IPS DF 4.7 (cell line): Measurements from ENCODE around the gene RASA4.
"Not testable (repeated sequence)": the region's sequence is repeated elsewhere in the genome, so short reads cannot be mapped to it uniquely, and the experiment has no call there.

Experiments used
- DNase-seq: peaks from one replicate; pipeline ENCODE4 v3.0.0-alpha.2; 2013; ENCODE audit warnings: low spot score; ENCODE audit errors: extremely low read depth

RASA4 gene

DNA sequence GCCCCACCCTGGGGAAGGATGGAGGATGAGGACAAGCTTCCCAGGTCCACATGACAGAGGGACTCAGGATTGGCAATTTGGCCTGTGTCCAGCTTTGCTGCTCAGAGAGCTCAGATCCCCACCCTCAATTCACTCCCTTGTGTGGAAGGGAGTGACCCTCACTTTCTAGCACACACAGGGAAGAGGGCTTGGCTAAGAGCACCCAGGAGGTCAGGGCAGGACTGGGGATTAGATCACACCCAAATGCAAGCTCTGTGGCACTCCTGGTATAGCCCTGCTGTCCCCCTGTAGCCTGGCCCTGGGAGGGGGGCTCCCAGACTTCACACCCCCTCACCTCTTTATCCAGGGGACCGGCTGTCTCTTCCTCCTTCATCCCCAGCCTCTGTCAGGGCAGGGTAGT, 72.2 kb downstream of the RASA4 start:
- not testable (repeated sequence) for DNase-seq

DNA sequence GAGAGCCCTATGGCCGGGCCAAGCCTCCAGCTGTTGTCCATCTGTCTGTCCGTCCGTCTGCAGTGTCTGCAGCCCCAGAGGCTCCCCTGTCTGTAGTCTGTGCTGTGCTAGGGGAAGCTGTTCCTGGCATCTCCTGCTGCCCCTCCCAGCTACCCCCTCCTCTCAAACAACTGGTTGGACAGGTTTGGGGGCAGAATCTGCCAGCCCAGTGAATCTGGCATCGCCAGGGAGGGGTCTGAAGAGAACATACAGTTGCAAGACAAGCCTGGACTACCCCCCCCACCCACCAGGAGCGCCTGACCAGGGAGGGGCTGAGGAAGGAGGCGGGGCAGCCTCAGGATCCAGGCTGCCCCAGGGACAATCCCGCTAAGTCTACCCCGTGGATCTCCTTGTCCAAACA, 73.0 kb downstream of the RASA4 start, which contains the start of gene UPK3BL2:
Gene UPK3BL2, minus strand, starts transcription at position 101 of the 400 bp plus-strand sequence. Its CDS starts 60 bp downstream, at position 41.
- DNase-seq = not testable (repeated sequence)

DNA sequence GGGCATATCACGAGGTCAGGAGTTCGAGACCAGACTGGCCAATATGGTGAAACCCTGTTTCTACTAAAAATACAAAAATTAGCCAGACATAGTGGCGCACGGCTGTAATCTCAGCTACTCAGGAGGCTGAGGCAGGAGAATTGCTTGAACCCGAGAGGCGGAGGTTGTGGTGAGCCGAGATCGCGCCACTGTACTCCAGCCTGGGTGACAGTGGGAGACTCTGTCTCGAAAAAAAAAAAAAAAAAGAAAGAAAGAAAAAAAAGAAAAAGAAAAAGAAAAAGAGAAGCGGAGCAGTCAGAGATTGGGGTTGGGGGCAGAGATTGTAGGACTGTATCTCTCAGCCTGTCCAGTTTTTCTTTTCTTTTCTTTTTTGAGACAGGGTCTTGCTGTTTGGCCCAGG, 73.8 kb downstream of the RASA4 start:
- DNase-seq = not testable (repeated sequence)

DNA sequence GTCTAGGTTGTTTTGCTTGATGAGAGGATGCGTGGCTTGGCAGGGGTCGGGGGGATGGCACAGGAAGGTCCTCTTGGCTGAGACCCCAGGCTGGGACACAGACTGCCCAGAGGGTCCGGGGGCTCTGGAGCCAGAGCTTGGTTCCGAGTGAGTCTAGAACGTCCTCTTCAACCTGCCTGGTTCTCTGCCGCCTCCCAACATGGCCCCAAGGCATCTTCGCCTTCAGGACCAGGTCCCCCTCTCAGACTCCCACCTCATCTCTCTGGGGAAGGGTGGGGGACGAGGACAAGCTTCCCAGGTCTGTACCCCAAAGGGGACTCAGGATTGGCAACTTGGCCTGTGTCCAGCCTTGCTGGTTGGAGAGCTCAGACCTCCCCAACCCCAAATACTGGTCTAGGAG, 74.5 kb downstream of the RASA4 start:
- not testable (repeated sequence) for DNase-seq

DNA sequence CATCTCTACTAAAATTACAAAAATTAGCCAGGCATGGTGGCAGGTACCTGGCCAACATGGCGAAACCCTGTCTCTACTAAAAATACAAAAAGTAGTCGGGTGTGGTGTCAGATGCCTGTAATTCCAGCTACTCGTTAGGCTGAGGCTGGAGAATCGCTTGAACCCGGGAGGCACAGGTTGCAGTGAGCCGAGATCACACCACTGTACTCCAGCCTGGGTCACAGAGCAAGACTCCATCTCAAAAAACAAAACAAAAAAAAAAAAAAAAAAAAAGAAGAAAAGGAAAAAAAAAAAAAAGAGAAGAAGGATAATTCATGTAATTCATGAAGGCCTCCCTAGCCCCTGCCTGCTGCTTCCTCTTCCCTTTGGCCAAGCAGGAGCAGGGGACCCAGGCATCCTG, 76.0 kb downstream of the RASA4 start:
- not testable (repeated sequence) for DNase-seq

DNA sequence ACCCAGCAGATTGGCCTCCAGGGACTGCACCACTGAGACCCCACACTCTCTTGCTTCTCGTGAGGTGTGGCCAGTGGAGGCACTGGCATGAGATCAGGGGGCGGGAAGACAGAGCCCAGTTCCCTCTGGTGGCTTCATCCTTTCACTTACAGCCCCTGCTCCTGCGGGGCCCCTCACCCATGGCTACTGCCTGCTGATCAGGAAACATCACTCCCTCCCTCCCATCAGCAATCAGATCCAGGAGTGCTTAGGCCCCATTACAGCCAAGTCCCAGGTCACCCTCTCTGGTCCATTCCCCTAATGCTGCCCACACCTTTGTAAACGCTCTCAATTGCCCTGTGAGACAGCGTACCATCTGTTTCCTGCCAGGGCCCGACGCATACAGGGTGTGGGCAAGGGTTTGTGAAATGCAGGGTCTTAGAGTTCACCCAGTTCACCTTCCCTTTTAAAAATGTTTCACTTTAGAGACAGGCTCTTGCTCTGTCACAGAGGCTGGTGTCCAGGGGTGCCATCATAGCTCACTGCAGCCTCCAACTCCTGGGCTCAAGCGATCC, 81.4 kb downstream of the RASA4 start:
- not testable (repeated sequence) for DNase-seq

DNA sequence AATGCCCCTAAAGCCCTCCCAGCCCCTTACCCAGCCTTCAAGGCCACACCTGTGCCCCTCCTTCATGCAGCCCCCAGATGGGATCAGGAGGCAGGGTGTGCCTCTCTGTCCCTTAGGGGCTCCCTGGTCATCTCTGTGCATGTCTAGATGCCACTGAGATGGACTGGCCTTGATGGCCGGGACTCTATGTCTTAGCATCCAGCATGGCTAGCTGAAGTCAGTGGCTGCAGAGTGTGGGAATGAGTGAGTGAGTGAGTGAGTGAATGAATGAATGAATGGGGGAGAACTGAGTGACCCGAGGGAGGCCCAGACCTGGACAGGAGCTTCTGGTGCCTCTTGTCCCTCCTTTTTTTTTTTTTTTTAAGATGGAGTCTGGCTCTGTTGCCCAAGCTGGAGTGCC, 84.4 kb downstream of the RASA4 start:
- not testable (repeated sequence) for DNase-seq

DNA sequence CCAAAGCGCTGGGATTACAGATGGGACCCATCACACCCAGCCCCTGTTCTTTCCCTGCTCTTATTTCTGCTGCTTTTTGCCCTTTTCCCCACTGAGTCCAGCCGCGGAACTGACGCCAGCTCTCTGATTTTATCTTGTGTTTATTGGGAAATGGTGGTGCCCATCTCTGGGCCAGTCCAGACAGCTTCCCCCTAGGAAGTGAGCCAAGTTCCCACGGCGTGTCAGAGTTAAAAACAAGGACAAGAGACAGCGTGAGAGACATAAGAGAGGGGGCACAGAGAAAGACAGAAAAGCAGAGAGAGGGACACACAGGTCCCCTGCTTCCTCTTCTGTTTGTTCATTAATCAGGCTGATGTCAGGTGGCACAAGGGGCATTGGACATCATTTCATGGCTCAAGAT, 85.0 kb downstream of the RASA4 start:
- not testable (repeated sequence) for DNase-seq

DNA sequence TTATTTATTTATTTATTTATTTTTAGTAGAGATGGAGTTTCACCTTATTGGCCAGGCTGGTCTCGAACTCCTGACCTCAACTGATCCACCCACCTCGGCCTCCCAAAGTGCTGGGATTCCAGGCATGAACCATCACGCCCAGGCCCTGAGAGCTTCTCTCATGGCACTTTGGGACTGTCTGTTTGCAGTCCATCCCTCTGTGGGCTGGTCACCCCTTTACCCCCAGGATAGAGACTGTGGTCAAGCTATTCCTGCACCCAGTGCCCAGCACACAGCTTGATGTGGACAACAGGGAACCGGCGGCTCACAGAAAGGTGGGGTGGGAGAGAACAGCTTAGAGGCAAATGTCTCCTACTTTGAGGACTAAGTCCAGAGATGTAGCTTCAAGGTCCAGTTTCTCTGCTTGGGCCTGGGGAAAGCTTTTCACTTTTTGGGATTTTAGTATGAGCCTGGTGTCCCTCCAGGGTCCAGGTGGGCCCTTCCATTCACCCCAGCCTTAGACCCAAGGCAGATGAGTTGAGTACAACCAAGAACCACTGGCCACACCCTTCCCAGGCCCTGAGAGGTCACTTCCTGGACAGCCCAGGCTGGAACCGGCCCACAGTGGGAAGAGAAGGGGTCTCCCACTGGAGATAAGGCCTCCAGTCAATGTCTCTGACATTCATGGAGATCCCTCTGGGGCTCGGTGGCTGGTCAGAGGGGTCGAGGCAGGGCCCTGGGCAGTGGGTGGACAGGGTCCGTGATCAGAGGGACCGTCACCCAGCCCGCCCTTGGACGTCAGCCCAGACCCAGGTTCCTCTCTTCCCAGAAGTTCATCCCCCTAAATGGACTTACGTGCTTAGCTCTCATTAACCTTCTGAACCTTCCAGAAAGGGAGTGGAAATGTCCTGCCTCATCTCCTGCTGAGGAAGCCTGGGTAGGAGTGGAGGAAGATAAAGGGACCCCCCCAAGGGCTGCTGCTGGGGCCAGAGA, 88.4 kb downstream of the RASA4 start:
- DNase-seq = not testable (repeated sequence)

DNA sequence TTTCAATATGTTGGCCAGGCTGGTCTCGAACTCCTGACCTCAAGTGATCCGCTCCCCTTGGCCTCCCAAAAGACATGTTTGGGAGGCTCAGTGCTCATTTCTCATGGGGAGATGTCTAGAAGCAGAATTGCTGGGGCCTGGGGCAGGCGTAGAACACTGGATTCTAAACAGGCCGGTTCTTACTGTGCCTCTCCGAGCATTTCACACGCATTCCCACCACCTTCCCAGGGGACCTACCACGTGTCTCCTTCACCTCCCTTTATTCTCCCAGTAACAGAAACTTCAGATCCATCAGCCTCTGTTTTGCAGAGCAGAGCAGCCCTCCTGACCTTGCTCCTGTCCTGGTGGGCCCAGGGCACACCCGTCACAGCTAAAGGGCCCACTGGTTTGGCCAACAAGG, 89.4 kb downstream of the RASA4 start:
- not testable (repeated sequence) for DNase-seq

DNA sequence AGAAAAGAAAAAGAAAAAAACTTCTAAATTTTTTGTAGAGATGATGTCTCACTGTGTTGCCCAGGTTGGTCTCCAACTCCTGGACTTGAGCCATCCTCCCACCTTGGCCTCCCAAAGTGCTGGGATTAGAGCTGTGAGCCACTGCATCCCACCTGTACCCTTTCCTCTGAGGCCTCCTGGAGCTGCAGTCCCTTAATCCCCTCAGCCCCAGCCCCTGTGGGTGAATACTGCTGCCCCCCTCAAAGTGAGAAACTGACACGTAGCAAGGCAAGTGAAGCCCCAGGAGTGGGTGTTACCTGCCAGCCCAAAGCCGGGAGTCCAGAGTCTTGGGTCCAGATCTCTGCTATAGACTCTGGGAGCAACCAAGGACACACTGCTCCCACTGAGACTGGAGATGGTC, 91.8 kb downstream of the RASA4 start:
- not testable (repeated sequence) for DNase-seq
